GOT3 (cell line): ENCODE results near the gene ARPC3.
A peak's percentile ranks its signal among the peaks of the same experiment; 100 is the strongest.
"Not testable (repeated sequence)": the region's sequence is repeated elsewhere in the genome, so short reads cannot be mapped to it uniquely, and the experiment has no call there.

Experiments
- DNase-seq: peaks from one replicate; lab custom pipeline; 2025; ENCODE audit warnings: mixed read lengths; lab: John Stamatoyannopoulos, UW

The ARPC3 gene

DNA sequence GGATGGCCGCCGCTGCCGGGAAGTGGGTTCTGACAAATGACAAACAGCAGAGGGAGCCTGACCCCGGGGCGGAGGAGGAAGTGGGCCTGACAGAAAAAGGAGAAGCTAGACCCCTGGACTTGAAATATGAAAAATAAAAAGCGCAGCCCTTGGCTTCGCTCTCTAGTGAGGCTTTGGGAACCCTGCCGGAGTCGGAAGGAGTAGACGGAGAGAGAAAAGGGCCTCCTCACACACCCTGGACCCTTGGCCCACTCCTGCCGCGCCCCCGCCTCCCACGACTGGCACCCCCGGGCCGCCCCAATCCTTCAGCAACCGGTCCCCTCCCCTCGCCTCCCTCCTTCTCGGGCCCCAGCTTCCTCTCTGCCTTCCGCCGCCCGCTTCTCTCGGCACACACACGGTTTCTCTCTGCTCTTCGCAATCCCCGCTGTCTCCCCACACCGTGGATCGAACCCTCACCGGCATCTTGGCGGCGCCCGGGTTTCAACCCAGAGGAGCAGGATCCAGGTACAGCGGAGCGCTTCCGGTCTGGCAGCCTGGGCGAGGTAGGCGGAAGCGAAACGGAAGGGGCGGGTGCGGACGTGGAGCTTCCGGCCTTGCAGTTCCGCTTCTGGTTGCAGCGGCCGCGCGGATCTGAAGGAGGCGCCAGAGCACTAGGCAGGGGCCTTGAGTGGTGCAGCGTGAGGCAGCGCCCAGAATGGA lies at the start of gene ARPC3:
TSS of gene ARPC3 (minus strand) at position 539 of the 699 bp plus-strand sequence. CDS start at position 462, 77 bp downstream.
- DNase-seq = peak; percentile 62

DNA sequence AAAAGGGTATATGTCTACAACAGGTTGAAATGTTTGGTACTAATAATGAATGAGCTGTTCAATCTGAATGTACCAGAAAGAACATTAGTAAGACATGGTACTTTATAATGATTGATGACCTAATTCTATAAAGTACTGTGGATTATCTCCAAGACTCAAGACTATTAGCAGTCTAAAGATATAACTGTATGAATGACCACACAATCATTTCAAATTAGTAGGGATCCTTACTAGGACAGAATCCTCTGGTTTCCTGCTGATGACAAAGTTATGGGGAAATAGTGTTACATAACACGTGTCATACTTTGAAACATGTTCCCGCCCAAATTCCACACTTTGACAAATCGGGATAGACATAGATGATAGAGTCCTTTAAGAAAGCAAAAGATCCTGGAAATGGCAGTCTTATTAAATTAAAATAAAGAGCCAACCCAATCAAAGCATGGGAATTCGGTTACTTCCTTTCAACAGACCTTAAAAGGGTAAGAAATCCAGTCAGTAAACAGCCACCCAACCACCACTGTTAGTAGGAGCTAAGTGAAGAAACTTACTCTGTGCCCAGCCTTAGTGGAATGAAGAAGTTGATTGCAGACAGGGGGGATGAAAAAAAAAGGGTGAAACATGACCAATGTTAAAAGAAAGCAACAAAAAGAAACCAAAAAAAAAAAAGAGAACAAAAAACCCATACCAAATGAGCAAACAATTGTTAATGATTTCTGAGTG lies 49.0 kb upstream of the ARPC3 start:
- DNase-seq = no peak

DNA sequence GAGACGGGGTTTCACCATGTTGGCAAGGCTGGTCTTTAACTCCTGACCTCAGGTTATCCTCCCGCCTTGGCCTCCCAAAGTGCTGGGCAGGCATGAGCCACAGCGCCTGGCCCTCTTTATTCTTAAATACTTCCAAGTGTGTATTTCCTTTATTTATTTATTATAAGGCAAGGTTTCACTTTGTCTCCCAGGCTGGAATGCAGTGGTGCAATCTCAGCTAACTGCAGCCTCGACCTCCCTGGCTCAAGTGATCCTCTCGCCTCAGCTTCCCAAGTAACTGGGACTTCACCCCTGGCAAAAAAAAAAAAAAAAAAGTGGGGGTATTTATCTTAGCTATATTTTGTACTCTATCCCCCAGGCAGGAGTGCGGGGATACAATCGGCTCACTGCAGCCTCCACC lies 25.3 kb upstream of the ARPC3 start:
- DNase-seq = no peak

- DNase-seq = peak; percentile 79
Measured at GRCh38 chr12:110468214-110469048, 18.3 kb upstream of the ARPC3 start, which contains the start of the genes FAM216A and GPN3. TSS of gene FAM216A (plus strand) at chr12:110468845. CDS start at chr12:110468876, 31 bp downstream. TSS of gene GPN3 (minus strand) at chr12:110468257. CDS start at chr12:110468203, 54 bp downstream.

DNA sequence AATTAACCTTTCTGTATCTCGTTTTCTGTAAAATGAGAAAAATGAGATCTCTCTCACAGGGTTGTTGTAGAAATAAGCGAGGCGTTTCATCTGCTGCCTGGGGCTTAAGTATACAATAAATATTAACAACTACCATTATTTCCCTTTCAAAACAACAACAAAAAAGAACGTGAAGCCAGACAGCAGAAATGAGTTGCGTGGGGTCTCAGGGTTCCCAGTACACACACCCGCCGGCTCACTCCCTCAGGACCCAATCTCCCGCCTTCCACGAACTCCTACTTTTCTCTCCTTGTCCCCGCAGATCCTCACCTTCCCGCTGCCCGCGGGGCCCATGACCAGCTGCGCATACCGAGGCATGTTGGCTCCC lies 17.7 kb upstream of the ARPC3 start:
- no peak for DNase-seq

- DNase-seq = no peak
Measured at GRCh38 chr12:110466791-110467190, 16.7 kb upstream of the ARPC3 start.

GRCh38 chr12:110465765-110466164 lies 15.6 kb upstream of the ARPC3 start:
- not testable (repeated sequence) for DNase-seq

GRCh38 chr12:110465024-110465423 lies 14.9 kb upstream of the ARPC3 start:
- DNase-seq = no peak

- DNase-seq = not testable (repeated sequence)
Measured at GRCh38 chr12:110461189-110461588, 11.1 kb upstream of the ARPC3 start.

- no peak for DNase-seq
Measured at GRCh38 chr12:110458756-110459155, 8.6 kb upstream of the ARPC3 start.

DNA sequence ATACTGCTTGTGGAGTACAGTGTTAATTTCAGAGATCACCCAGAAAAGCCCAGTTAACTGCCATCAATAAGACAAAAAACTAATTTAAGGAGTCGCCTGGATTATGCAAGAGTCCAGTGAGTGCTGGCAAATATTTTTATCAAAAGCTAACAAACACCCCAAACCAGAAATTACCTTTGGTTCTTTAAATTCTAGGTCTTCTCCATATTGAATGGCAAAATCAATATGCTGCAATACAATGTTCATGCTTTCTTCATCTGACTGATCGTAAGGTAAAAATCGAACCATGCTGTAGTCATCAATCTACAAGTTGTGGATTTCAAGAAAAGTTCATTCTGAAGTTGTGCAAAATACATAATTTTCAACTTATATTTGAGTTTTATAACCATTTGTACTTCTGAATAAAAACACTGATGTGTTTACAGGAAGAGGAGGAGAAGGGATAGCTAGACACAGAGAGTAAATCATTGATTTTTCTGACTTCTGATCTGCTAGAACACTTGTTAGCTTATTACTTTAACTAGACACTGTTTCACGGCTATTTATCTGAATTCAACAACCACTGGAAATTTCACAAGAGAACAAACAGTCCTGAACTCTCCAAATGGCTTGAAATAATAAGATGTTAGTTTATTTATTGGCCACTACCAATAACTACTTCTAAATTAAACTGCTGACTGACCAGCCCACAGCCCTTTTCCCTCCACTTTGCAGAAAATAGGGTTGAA lies 3.6 kb upstream of the ARPC3 start:
- no peak for DNase-seq

- no peak for DNase-seq
Measured at GRCh38 chr12:110451263-110451662, 1.1 kb upstream of the ARPC3 start.

DNA sequence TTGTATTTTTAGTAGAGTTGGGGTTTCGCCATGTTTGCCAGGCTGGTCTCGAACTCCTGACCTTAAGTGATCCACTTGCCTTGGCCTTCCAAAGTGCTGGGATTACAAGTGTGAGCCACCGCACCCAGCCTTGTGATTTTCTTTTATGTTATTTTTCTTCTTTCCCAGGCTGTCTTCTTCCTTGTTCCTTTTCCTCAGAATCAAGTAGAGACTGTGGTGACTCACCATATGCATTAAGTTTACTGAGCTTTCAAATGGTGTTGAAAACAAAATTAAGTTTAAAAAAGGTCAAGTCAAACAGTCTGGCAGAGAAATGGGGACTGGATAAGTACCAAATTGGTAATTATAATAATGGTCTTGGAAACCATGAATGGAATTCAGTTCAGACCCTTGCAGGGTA lies 5.7 kb downstream of the ARPC3 start:
- DNase-seq = no peak

- DNase-seq = no peak
Measured at GRCh38 chr12:110436231-110436630, 13.9 kb downstream of the ARPC3 start.

GRCh38 chr12:110431957-110432587 lies 18.1 kb downstream of the ARPC3 start:
- DNase-seq = no peak

GRCh38 chr12:110429676-110430075 lies 20.5 kb downstream of the ARPC3 start:
- not testable (repeated sequence) for DNase-seq

DNA sequence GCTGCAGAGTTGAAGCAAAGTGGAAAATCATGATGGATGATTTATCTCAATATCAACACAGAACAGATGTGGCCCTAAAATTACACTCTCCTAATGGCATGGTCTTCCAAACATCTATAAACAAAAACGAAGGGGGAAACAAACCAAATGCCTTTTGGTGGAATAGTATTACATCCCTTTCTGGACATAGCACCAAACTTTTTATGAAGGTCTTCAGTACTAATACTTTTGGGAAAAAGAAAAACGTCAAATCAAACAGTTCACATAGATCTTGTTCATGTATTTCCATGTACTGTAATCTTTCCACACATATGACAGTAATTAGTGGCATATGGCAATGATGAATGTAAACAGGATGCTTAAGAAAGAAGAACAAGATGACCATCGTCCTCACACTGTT lies 23.7 kb downstream of the ARPC3 start:
- DNase-seq = no peak

DNA sequence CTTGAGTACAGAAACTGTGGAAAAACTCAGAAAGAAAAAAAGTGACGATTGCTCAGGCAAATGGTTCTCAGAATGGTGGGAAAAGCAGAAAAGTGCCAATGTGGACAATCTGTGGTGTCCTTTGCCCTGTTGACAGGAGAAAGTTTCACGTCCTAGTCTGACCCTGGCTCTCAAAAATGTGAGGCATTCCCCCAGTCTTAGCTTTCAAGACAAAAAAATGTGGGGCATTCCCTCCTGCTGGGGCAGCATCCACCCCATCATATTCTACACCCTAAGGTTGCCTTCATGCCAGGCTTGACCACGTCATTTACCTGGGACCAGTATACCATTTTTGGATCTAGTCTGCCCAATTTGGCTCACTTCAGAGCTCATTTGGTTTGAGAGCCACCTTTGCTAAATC lies 25.9 kb downstream of the ARPC3 start:
- DNase-seq = no peak

DNA sequence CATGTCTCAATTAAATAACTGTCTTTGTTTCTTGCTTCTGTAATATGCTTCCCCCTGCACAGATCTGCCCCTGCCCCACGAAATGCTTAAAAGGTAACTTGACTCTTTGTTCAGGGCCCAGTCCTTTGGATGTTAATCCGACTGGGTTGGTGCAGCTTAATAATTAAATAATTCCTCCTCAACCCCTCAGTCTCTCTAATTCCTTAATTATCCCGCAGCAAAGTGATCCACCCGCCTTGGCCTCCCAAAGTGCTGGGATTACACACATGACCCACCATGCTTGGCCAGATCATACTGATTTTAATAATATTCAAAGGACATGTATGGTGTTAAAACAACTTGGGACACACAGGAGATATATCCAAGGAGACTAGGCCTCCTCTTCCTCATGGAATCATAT lies 28.4 kb downstream of the ARPC3 start:
- DNase-seq = no peak

- DNase-seq = no peak
Measured at GRCh38 chr12:110421159-110421661, 28.9 kb downstream of the ARPC3 start.

GRCh38 chr12:110420644-110421043 lies 29.5 kb downstream of the ARPC3 start:
- not testable (repeated sequence) for DNase-seq
